EH (cell line): ENCODE data around the gene SPR.

Source experiments
- DNase-seq: peaks from one replicate; pipeline ENCODE4 v3.0.0-alpha.2; 2015; ENCODE audit warnings: low read depth

Gene SPR

DNA sequence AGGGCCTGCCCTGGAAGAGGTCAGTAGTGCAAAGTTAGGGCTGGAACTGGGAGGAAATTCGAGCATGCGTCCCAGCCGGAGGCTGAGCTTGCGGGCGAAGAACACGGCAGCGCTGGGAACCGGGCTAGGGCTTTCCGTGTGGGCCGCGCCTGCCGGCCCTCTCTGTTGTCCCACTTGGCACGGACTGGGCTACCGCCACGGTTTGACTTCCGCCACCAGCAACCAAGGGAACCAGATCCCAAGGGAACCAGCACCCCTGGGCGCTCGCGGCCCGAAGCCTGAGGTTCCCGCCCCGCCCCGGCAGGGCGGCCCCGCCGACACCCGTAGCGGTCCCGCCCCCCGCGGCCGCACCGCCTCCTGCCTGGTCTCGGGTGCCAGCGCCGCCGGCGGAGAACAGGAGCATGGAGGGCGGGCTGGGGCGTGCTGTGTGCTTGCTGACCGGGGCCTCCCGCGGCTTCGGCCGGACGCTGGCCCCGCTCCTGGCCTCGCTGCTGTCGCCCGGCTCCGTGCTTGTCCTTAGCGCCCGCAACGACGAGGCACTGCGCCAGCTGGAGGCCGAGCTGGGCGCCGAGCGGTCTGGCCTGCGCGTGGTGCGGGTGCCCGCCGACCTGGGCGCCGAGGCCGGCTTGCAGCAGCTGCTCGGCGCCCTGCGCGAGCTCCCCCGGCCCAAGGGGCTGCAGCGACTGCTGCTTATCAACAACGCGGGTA is at the start of gene SPR:
SPR (plus strand) TSS at position 377 of the 708 bp plus-strand sequence; CDS start at position 402, 25 bp downstream.
- DNase-seq, result peak; percentile 77

GRCh38 chr2:72840066-72840465 is 47.1 kb upstream of the SPR start:
- no peak for DNase-seq

GRCh38 chr2:72841462-72842125 is 45.6 kb upstream of the SPR start:
- DNase-seq, result no peak

DNA sequence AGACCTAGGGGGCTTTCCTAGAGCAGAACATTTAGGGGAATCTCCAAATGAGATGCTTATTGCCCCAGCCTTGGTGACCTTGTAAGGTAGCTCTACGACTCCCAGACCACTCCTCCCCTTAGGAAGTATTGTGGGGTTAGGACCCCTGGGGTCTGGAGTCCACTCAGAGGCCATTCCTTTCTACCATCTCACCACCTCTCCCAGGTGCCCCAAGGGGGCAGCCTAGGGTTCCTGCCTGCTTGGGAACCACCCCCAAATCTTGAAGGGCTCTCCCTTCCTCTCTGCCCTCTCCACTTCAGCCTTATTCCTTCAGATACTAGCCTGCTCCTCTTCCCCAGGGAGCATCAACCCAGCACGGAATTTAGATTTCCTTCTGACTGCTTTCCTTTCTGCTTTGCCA is 43.9 kb upstream of the SPR start:
- no peak for DNase-seq

- no peak for DNase-seq
These were observed 40.8 kb upstream of the SPR start for GRCh38 chr2:72846171-72847095.

GRCh38 chr2:72847534-72848315 is 39.5 kb upstream of the SPR start:
- DNase-seq, result no peak

DNA sequence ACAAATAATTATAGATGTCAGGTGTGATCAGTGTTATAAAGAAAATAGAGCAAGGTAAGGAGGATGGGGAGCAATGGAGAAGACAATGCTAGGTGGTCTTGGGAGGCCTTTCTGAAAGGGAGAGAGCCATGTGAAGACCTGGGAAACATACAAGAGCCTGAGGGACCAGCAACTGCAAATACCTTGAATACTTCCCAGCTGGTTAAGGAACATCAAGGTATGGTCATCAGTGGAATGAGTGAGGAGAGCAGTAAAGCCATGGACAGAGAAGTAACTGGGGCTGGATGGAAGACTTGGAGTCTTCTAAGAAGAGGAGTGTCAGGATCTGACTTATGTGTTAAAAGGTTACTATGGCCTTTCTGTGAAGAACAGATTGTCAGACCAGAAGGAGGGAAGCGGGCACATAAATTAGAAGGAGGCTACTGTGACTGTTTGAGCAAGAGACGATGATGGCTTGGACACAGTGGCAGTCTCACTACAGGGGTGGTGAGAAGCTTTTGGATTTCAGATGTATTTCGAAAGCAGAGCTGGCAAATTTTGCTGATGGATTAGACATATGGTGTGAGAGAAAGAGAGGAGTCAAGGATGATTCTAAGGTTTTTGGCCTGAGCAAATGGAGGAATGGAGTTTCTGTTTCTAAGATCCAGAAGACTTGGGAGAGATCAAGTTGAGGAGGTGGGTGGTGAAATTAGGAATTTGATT is 38.6 kb upstream of the SPR start:
- no peak for DNase-seq

- no peak for DNase-seq
These were observed 38.1 kb upstream of the SPR start for GRCh38 chr2:72849138-72849462.

DNA sequence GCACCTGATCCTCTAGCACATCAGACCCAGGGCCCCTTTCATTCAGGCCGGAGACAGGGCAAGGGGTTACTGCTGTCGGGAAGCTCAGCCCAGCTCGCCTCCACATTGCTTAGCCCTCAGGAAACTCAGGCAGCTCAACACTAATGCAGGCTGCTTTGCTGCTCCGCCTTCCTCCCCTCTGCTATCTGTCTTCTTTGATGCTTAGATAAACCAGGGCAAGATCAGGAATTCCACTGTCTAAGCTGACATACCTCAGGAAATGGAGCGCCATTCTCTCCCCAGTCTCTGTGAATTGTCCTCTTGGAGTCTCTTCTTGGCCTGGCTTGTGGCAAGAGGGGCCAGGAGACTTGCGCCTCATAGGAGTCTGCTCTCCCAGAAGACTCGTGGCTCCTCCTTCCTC is 35.9 kb upstream of the SPR start:
- no peak for DNase-seq

GRCh38 chr2:72859831-72860262 is 27.4 kb upstream of the SPR start:
- DNase-seq, result peak; percentile 62

GRCh38 chr2:72862239-72862988 is 24.8 kb upstream of the SPR start:
- peak; percentile 86 for DNase-seq

DNA sequence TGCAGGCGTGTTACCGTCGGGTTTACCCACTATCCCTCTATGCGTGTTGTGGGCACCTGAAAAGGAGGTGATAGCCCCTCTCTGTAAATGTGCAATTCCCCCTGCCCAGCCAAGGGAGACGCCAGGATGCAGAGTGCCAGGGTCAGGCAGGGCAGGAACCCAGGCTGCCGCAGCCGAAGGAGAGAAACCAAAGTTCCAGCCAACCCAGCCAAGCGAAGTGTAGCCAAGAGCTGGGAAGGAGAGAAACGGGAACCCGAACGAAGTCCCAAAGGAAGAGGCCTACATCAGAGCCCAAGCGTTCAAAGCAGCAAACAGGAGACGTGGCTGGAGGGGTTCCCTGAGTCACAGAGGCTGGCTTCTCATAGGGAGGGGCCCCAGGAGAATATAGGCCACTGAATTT is 24.2 kb upstream of the SPR start:
- DNase-seq, result no peak

GRCh38 chr2:72864500-72864899 is 22.7 kb upstream of the SPR start:
- peak; percentile 27 for DNase-seq

DNA sequence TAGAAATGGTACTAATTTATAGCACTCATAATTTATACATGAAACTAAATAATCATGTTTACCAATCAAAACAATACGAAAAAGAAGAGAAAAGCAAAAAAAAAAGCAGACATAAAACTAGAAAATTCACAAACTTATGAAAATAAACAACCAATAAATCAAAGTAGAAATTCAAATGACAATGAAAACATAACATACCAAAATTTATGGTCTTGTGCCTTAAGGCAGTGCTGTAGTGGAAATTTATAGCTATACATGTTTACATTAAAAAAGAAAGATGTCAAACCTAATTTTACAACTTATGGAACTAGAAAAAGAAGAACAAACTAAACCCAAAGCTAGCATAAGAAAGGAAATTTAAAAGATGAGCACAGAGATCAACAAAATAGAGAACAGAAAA is 16.1 kb upstream of the SPR start:
- no peak for DNase-seq

DNA sequence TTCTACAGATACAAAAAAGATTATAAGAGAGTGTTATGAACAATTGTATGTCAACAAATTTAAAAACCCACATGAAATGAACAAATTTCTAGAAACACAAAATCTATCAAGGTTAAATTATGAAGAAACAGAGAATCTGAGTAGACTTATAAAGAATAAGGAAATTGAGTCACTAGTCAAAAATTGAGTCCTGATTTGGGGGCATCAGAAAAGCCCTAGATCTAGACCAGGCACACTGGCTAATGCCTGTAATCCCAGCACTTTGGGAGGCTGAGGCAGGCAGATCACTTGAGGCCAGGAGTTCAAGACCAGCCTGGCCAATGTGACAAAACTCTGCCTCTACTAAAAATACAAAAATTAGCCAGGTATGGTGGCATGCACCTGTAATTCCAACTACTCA is 15.3 kb upstream of the SPR start:
- no peak for DNase-seq

DNA sequence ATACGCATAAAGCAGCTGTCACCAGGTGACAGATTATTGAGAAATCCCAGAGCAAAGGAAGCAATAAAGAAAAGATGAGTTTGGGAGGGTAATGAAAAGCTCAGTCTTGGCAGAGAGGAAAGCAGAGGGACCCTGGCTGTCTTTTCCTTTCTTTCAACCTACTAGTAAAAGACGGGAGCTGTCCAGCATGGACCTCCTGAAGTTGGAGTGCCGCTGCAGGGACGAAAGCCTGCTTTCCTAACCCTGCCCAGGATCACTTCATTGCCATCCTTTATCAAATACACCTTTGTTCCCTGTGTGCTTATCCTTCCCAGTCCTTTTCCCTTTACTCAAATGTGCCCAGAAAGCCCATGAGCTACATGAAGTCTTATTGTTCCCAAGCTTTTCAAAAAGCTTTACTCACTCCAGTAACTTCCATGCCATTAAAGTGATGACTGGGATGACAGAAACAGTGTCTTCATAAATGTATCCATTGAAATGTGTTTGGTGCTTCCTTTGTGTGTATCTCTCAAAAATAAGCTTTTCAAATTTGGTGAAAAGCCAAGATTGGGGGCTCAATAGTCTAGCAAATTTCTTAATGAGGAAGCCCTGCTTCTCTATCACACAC is 3.7 kb upstream of the SPR start:
- DNase-seq, result peak; percentile 59

- DNase-seq, result no peak
These were observed 640 bp upstream of the SPR start for GRCh38 chr2:72886505-72887031.

DNA sequence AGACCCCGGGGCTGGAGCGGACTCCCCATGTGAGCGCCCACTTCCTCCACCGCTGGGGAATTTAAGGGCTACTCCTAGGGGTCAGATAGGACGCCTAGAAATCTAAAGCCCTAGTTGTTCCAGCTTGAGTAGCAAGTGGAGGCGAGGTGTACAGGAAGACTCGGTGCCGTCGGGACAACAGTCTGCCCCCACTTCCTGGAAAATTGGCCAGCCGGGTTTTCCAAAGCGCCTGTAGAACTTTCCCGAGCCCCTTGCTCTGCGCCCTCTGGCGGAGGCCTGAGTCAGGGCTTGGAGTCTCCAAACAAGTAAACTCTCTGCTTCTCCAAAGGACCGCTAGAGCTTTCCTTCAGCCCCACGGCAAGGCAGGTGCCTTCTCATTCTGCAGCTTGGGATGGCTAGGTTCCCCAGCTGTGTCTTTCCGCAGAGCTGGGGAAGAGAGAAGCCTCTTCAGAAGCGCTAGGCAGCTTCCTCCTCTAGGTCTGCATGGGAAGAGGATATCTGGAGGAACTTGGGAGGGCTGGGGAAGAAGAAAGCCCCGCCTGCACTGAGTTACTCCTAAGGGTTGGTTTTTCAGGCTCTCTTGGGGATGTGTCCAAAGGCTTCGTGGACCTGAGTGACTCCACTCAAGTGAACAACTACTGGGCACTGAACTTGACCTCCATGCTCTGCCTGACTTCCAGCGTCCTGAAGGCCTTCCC is 681 bp downstream of the SPR start:
- peak; percentile 89 for DNase-seq

GRCh38 chr2:72888438-72889202 is 1.4 kb downstream of the SPR start:
- DNase-seq, result no peak
